Stimulated activated CD4-positive, alpha-beta T cell treated with anti-CD3 and anti-CD28 coated beads, Interleukin-4, amount 100 ng/mL, for 48 hours (primary cell): ENCODE measurements around the gene WNT1.

ENCODE experiments used
- DNase-seq, 2 donors: peaks; one replicate each; pipeline ENCODE4 v3.0.0-alpha.2; 2020; ENCODE audit warnings: low read depth in 2 of 2

WNT1 gene

GRCh38 chr12:49000346-49000745, 22.2 kb downstream of the WNT1 start:
- no peak for DNase-seq

- no peak for DNase-seq
Measured at GRCh38 chr12:49008943-49009342, 30.8 kb downstream of the WNT1 start.

- DNase-seq: no peak
Measured at GRCh38 chr12:49010092-49010668, 32.1 kb downstream of the WNT1 start.

GRCh38 chr12:49012739-49013138, 34.6 kb downstream of the WNT1 start:
- DNase-seq: no peak

GRCh38 chr12:49013428-49013827, 35.3 kb downstream of the WNT1 start:
- DNase-seq: no peak

GRCh38 chr12:49014547-49014946, 36.4 kb downstream of the WNT1 start:
- DNase-seq: no peak

GRCh38 chr12:49015196-49015595, 37.1 kb downstream of the WNT1 start:
- no peak for DNase-seq

- DNase-seq: peak in 1 of 2 donors; percentile 54
Measured at GRCh38 chr12:49017891-49018260, 39.8 kb downstream of the WNT1 start.

- DNase-seq: peak; percentile 90 to 93
Measured at GRCh38 chr12:49018261-49019119, 40.4 kb downstream of the WNT1 start, which contains the start of gene PRKAG1. Gene PRKAG1 (minus strand): TSS chr12:49018776. CDS start chr12:49018740, 36 bp downstream.

GRCh38 chr12:49019120-49019430, 41.0 kb downstream of the WNT1 start:
- DNase-seq: no peak

GRCh38 chr12:49019443-49020324, 41.6 kb downstream of the WNT1 start:
- DNase-seq: no peak

GRCh38 chr12:49020441-49020840, 42.3 kb downstream of the WNT1 start:
- DNase-seq: no peak

GRCh38 chr12:49021292-49021915, 43.3 kb downstream of the WNT1 start:
- no peak for DNase-seq

GRCh38 chr12:49022558-49023178, 44.5 kb downstream of the WNT1 start:
- no peak for DNase-seq

- DNase-seq: no peak
Measured at GRCh38 chr12:49023812-49024211, 45.7 kb downstream of the WNT1 start.

- DNase-seq: no peak
Measured at GRCh38 chr12:49024543-49024942, 46.4 kb downstream of the WNT1 start.

GRCh38 chr12:49025463-49025862, 47.3 kb downstream of the WNT1 start:
- DNase-seq: no peak

- no peak for DNase-seq
Measured at GRCh38 chr12:49026101-49026500, 48.0 kb downstream of the WNT1 start.

- DNase-seq: no peak
Measured at GRCh38 chr12:49026678-49027480, 48.8 kb downstream of the WNT1 start.

- no peak for DNase-seq
Measured at GRCh38 chr12:49027846-49028555, 49.9 kb downstream of the WNT1 start.
